OCI-LY1 (cell line): ENCODE data around the gene OR2T34.

Experiments
- H2AFZ ChIP-seq: fragments of 200-600 bp; sonication (generic), shearing (Covaris generic); 2 replicates; pipeline ENCODE4 v1.6.0; 2014; ENCODE audit warnings: antibody characterized with exemption, mild to moderate bottlenecking, low read length
- H3F3A ChIP-seq: fragments of 200-600 bp; sonication (generic), shearing (Covaris generic); 2 replicates; pipeline ENCODE4 v1.6.0; 2014; ENCODE audit warnings: mild to moderate bottlenecking, antibody characterized with exemption, low read length, moderate library complexity; ENCODE audit not compliant: insufficient read depth
- H3K27ac ChIP-seq: fragments of 200-600 bp; sonication (generic); 2 replicates; pipeline ENCODE4 v1.5.1; 2014; ENCODE audit warnings: low read length, mixed run types, mild to moderate bottlenecking, low read depth; ENCODE audit not compliant: poor library complexity, severe bottlenecking
- H3K27me3 ChIP-seq: fragments of 200-600 bp; sonication (generic); 2 replicates; pipeline ENCODE4 v1.6.0; 2014; ENCODE audit warnings: antibody characterized with exemption, mild to moderate bottlenecking, low read length, moderate library complexity; ENCODE audit not compliant: insufficient read depth
- H3K36me3 ChIP-seq: fragments of 200-600 bp; sonication (generic); 2 replicates; pipeline ENCODE4 v1.6.1; 2014; ENCODE audit warnings: mild to moderate bottlenecking, antibody characterized with exemption, low read length, moderate library complexity, mixed read lengths; ENCODE audit not compliant: insufficient read depth
- H3K4me1 ChIP-seq: fragments of 200-600 bp; sonication (generic); 2 replicates; pipeline ENCODE4 v1.5.1; 2014; ENCODE audit warnings: mild to moderate bottlenecking, low read length, moderate library complexity; ENCODE audit not compliant: insufficient read depth, severe bottlenecking
- H3K4me2 ChIP-seq: fragments of 200-600 bp; sonication (generic), shearing (Covaris generic); 2 replicates; pipeline ENCODE4 v1.6.1; 2014; ENCODE audit warnings: low read length
- H3K4me3 ChIP-seq: fragments of 200-600 bp; sonication (generic); 2 replicates; pipeline ENCODE4 v1.5.1; 2014; ENCODE audit warnings: low read length, low read depth, mild to moderate bottlenecking, mixed read lengths; ENCODE audit not compliant: poor library complexity, severe bottlenecking
- H3K79me2 ChIP-seq: fragments of 200-600 bp; shearing (Covaris generic); 2 replicates; pipeline ENCODE4 v1.6.1; 2016; ENCODE audit warnings: mixed run types, low read length, mixed read lengths; ENCODE audit not compliant: insufficient read depth
- H3K9ac ChIP-seq: fragments of 200-600 bp; sonication (generic), shearing (Covaris generic); 2 replicates; pipeline ENCODE4 v1.6.1; 2014; ENCODE audit warnings: mild to moderate bottlenecking, low read length, mixed read lengths
- H3K9me2 ChIP-seq: fragments of 200-600 bp; sonication (generic), shearing (Covaris generic); 2 replicates; pipeline ENCODE4 v1.6.1; 2014; ENCODE audit warnings: low read depth, mild to moderate bottlenecking, low read length, mixed read lengths
- H3K9me3 ChIP-seq: fragments of 200-600 bp; shearing (Covaris generic); 2 replicates; pipeline ENCODE4 v1.6.1; 2014; ENCODE audit warnings: low read length, mixed read lengths
- H4K20me1 ChIP-seq: fragments of 200-600 bp; sonication (generic), shearing (Covaris generic); 2 replicates; pipeline ENCODE4 v1.6.0; 2016; ENCODE audit warnings: mild to moderate bottlenecking, low read length; ENCODE audit not compliant: insufficient read depth
- CTCF ChIP-seq: fragments of 200-600 bp; sonication (generic), shearing (Covaris generic); IDR thresholded peaks from 2 replicates; pipeline ENCODE4 v1.5.1; 2017; ENCODE audit warnings: mild to moderate bottlenecking, antibody characterized with exemption, low read length, moderate library complexity, mixed read lengths
- EZH2 ChIP-seq: fragments of 200-600 bp; sonication (generic), shearing (Covaris generic); IDR thresholded peaks from 2 replicates; pipeline ENCODE4 v1.8.0; 2017; ENCODE audit warnings: borderline replicate concordance, mixed run types, mild to moderate bottlenecking, antibody characterized with exemption, low read length, moderate library complexity, mixed read lengths

OR2T34 gene

GRCh38 chr1:248596615-248597014 lies 22.1 kb upstream of the OR2T34 start:
- no peaks in the 10 kb centered on the region for H3K9me3 ChIP-seq
- no peak overlapping the region for H3K4me3 ChIP-seq
- no peaks in the 10 kb centered on the region for H3K9me2 ChIP-seq
- no peaks in the 10 kb centered on the region for H4K20me1 ChIP-seq
- H3K27ac ChIP-seq = no peak overlapping the region
- H3F3A ChIP-seq = no peaks in the 10 kb centered on the region
- H3K27me3 ChIP-seq = no peaks in the 10 kb centered on the region
- H2AFZ ChIP-seq = no peak overlapping the region
- TF ChIP-seq EZH2 (no peak), CTCF (no peak)
- H3K9ac ChIP-seq = no peak overlapping the region
- no peak overlapping the region for H3K4me2 ChIP-seq
- no peaks in the 10 kb centered on the region for H3K4me1 ChIP-seq
- no peaks in the 10 kb centered on the region for H3K36me3 ChIP-seq
- no peaks in the 10 kb centered on the region for H3K79me2 ChIP-seq

DNA sequence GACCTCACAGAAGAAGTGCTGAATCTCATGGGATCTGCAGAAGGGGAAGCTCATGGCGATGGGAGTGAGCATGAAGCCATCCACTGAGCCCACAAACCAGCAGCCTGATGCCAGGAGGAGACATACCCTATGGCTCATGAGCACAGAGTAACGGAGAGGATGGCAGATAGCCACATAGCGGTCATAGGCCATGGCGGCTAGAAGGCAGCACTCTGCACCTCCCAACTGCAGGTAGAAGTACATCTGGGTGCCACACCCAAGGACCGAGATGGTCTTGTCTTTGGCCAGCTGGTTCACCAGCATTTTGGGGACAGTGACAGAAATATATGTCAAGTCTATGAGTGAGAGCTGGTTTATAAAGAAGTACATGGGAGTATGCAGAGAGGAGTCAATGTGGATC lies 18.7 kb upstream of the OR2T34 start:
- no peaks in the 10 kb centered on the region for H4K20me1 ChIP-seq
- no peak overlapping the region for H3K27ac ChIP-seq
- H3K9me3 ChIP-seq = no peaks in the 10 kb centered on the region
- H3K79me2 ChIP-seq = no peaks in the 10 kb centered on the region
- no peaks in the 10 kb centered on the region for H3F3A ChIP-seq
- H3K4me1 ChIP-seq = no peaks in the 10 kb centered on the region
- H3K36me3 ChIP-seq = no peaks in the 10 kb centered on the region
- TF ChIP-seq CTCF = no peak
- no peak for TF ChIP-seq EZH2
- H3K9me2 ChIP-seq = no peaks in the 10 kb centered on the region
- no peak overlapping the region for H3K9ac ChIP-seq
- no peak overlapping the region for H2AFZ ChIP-seq
- H3K27me3 ChIP-seq = no peaks in the 10 kb centered on the region
- no peak overlapping the region for H3K4me2 ChIP-seq
- no peak overlapping the region for H3K4me3 ChIP-seq

GRCh38 chr1:248592655-248593054 lies 18.1 kb upstream of the OR2T34 start:
- H2AFZ ChIP-seq = no peak overlapping the region
- H4K20me1 ChIP-seq = no peaks in the 10 kb centered on the region
- no peaks in the 10 kb centered on the region for H3K9me2 ChIP-seq
- no peak overlapping the region for H3K27ac ChIP-seq
- TF ChIP-seq EZH2 (no peak), CTCF (no peak)
- H3K79me2 ChIP-seq = no peaks in the 10 kb centered on the region
- no peaks in the 10 kb centered on the region for H3K36me3 ChIP-seq
- H3K9me3 ChIP-seq = no peaks in the 10 kb centered on the region
- no peaks in the 10 kb centered on the region for H3F3A ChIP-seq
- H3K4me1 ChIP-seq = no peaks in the 10 kb centered on the region
- no peaks in the 10 kb centered on the region for H3K27me3 ChIP-seq
- H3K4me2 ChIP-seq = no peak overlapping the region
- H3K9ac ChIP-seq = no peak overlapping the region
- no peak overlapping the region for H3K4me3 ChIP-seq
